ENCODE data around the gene DLGAP4. TPM values are rescaled to one million over a fixed set of nuclear protein-coding genes. Genes with fewer than 3 reads are reported as not detected.
A peak's percentile ranks its signal among the peaks of the same experiment; 100 is the strongest.
"Not testable (repeated sequence)": the region's sequence is repeated elsewhere in the genome, so short reads cannot be mapped to it uniquely, and the experiment has no call there.

DLGAP4 gene
- total RNA-seq, 5 donors from 2014 or later (not counting 1 experiment from before 2014, with no cell fraction given) = 36.4 to 54.4 (median 43.9) TPM

DNA sequence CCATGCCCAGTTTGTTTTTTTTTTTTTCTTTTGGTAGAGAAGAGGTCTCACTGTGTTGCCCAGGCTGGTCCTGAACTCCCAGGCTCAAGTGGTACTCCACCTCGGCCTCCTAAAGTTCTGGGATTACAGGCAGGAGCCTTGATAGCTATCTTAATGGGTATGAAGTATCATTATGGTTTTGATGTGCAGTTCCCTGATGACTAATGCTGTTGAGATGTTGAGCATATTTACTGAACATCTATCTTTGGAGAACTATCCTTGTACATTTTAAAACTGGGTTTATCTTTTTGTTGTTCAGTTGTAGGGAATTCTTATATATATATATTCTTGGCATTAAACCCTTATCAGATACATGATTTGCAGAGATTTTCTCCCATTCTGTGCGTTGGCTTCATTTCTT is 213.8 kb downstream of the DLGAP4 start:
- ATAC-seq (replicated peaks in 1 of 4) = no peak
- H3K4me1 Mint-ChIP-seq = no peaks in the 10 kb centered on the region
- ChIA-PET POLR2A (interaction anchor here in 1 of 2 donors (0.6 kb wide), 1 partner anchor 26 kb away, joined by 3 read pairs; no protein-coding TSS in a partner anchor), CTCF (no interaction called here)
- no peak for DNase-seq
- H3K27ac ChIP-seq (ENCODE audit: low read length) = no peak overlapping the region
- H3K4me3 ChIP-seq (ENCODE audit: control insufficient read depth in 1 of 2, extremely low read depth in 1 of 2, low read length in 1 of 2) = no peak overlapping the region
- no CpG with 5 or more reads among the region's 2 CpGs for WGBS (ENCODE audit: insufficient coverage)
- H3K36me3 ChIP-seq (ENCODE audit: control insufficient read depth in 2 of 2, extremely low read depth in 1 of 2, insufficient read depth in 1 of 2, low read length in 1 of 2) = peaks cover 15 to 26% of the 10 kb centered on the region in 2 donors
- no peaks in the 10 kb centered on the region for H3K9me3 ChIP-seq
- no peaks in the 10 kb centered on the region for H3K27me3 Mint-ChIP-seq
- no peaks in the 10 kb centered on the region for H3K4me1 ChIP-seq (ENCODE audit: control insufficient read depth in 1 of 2, extremely low read depth in 1 of 2, insufficient read depth in 2 of 2, low read length in 2 of 2)
- no peak overlapping the region for H3K4me3 Mint-ChIP-seq
- H3K36me3 Mint-ChIP-seq = peaks cover 27% of the 10 kb centered on the region
- no peaks in the 10 kb centered on the region for H3K9me3 Mint-ChIP-seq
- H3K27me3 ChIP-seq (replicated peaks in 1 of 2; ENCODE audit: control insufficient read depth in 2 of 2, extremely low read depth in 1 of 2, insufficient read depth in 2 of 2, low read length in 1 of 2) = no peaks in the 10 kb centered on the region
- peak overlapping the region in 1 of 2 donors; percentile 24 for H3K27ac Mint-ChIP-seq

DNA sequence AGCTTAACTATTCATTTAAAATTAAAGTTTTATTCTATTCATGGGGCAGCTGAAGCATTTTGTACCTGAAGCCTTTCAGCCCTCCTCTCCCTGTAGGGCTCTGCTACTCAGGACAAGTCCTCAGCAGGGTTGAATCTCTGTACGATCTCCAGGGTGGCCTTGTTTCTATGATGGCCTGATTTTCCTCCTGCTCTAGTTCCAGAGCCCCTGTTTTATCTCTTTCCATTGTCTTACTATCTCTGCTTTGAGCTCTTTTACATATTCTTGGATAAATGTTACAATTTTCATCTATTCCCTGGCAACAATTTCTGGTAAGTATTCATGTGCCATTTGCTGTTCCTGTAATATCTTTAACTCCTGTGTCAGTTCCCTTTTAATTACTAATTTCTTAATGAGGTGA is 215.4 kb downstream of the DLGAP4 start:
- H3K27ac ChIP-seq (ENCODE audit: low read length) = no peak overlapping the region
- no peak for DNase-seq
- 100% methylated on average over 1 of the region's 1 CpG for WGBS (ENCODE audit: insufficient coverage)
- ChIA-PET CTCF (no interaction called here), POLR2A (no interaction called here)
- no peaks in the 10 kb centered on the region for H3K4me1 ChIP-seq (ENCODE audit: control insufficient read depth in 1 of 2, extremely low read depth in 1 of 2, insufficient read depth in 2 of 2, low read length in 2 of 2)
- ATAC-seq (replicated peaks in 1 of 4) = no peak
- no peak overlapping the region for H3K4me3 ChIP-seq (ENCODE audit: control insufficient read depth in 1 of 2, extremely low read depth in 1 of 2, low read length in 1 of 2)
- H3K36me3 ChIP-seq (ENCODE audit: control insufficient read depth in 2 of 2, extremely low read depth in 1 of 2, insufficient read depth in 1 of 2, low read length in 1 of 2) = peaks cover 25 to 36% of the 10 kb centered on the region in 2 donors
- Mint-ChIP-seq H3K27ac (no peak overlapping the region), H3K4me3 (no peak overlapping the region), H3K4me1 (no peaks in the 10 kb centered on the region), H3K9me3 (no peaks in the 10 kb centered on the region), H3K36me3 (peaks cover 29% of the 10 kb centered on the region), H3K27me3 (no peaks in the 10 kb centered on the region)
- H3K9me3 ChIP-seq = no peaks in the 10 kb centered on the region
- no peaks in the 10 kb centered on the region for H3K27me3 ChIP-seq (replicated peaks in 1 of 2; ENCODE audit: control insufficient read depth in 2 of 2, extremely low read depth in 1 of 2, insufficient read depth in 2 of 2, low read length in 1 of 2)

DNA sequence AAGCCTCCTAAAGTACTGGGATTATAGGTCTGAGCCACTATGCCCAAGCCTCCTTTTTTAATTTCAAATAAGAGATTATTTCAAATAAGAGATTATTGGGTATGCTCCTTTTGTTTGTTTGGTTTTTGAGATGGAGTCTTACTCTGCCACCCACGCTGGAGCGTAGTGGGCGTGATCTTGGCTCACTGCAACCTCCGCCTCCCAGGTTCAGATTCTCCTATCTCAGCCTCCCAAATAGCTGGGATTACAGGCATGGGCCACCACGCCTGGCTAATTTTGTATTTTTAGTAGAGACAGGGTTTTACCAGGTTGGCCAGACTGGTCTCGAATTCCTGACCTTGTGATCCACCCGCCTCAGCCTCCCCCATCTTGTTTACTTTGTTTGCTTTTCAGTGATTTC is 216.3 kb downstream of the DLGAP4 start:
- DNase-seq; H3K9me3 Mint-ChIP-seq; H3K4me1 ChIP-seq (ENCODE audit: control insufficient read depth in 1 of 2, extremely low read depth in 1 of 2, insufficient read depth in 2 of 2, low read length in 2 of 2); H3K4me1 Mint-ChIP-seq; H3K9me3 ChIP-seq; H3K27ac ChIP-seq (ENCODE audit: low read length); H3K27me3 ChIP-seq (replicated peaks in 1 of 2; ENCODE audit: control insufficient read depth in 2 of 2, extremely low read depth in 1 of 2, insufficient read depth in 2 of 2, low read length in 1 of 2); CTCF ChIA-PET; POLR2A ChIA-PET; H3K4me3 ChIP-seq (ENCODE audit: control insufficient read depth in 1 of 2, extremely low read depth in 1 of 2, low read length in 1 of 2); H3K27ac Mint-ChIP-seq; ATAC-seq (replicated peaks in 1 of 4); H3K27me3 Mint-ChIP-seq; H3K4me3 Mint-ChIP-seq: not testable (repeated sequence)
- H3K36me3 ChIP-seq (ENCODE audit: control insufficient read depth in 2 of 2, extremely low read depth in 1 of 2, insufficient read depth in 1 of 2, low read length in 1 of 2) = peaks cover 28 to 45% of the 10 kb centered on the region in 2 donors
- peaks cover 36% of the 10 kb centered on the region for H3K36me3 Mint-ChIP-seq
- WGBS (ENCODE audit: insufficient coverage) = no CpG with 5 or more reads among the region's 7 CpGs

DNA sequence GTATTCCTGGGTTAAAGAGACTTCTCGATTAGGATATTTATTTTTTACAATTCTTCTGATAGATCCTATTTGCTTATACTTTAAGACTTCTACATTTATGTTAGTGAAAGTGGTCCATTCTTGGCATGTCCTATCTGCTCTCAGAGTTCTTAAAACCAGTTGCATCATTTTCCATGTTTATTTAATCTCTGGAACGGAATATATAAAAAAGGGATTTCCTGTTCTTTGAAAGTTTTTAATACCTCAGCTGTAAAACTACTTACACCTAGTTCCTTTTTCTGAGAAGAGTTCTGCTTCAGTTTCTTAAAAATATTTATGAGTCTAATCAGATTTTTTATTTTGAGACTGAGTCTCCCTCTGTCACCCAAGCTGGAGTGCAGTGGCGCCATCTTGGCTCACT is 217.2 kb downstream of the DLGAP4 start:
- ChIA-PET CTCF (no interaction called here), POLR2A (no interaction called here)
- WGBS (ENCODE audit: insufficient coverage) = 80% methylated on average over 1 of the region's 3 CpGs
- no peak overlapping the region for H3K4me3 ChIP-seq (ENCODE audit: control insufficient read depth in 1 of 2, extremely low read depth in 1 of 2, low read length in 1 of 2)
- ATAC-seq (replicated peaks in 1 of 4) (no peak), DNase-seq (no peak)
- Mint-ChIP-seq H3K27me3 (no peaks in the 10 kb centered on the region), H3K4me3 (no peak overlapping the region), H3K4me1 (no peaks in the 10 kb centered on the region), H3K36me3 (peaks cover 40% of the 10 kb centered on the region), H3K27ac (no peak overlapping the region), H3K9me3 (no peaks in the 10 kb centered on the region)
- peaks cover 31 to 46% of the 10 kb centered on the region in 2 donors for H3K36me3 ChIP-seq (ENCODE audit: control insufficient read depth in 2 of 2, extremely low read depth in 1 of 2, insufficient read depth in 1 of 2, low read length in 1 of 2)
- no peaks in the 10 kb centered on the region for H3K4me1 ChIP-seq (ENCODE audit: control insufficient read depth in 1 of 2, extremely low read depth in 1 of 2, insufficient read depth in 2 of 2, low read length in 2 of 2)
- H3K9me3 ChIP-seq = no peaks in the 10 kb centered on the region
- no peak overlapping the region for H3K27ac ChIP-seq (ENCODE audit: low read length)
- no peaks in the 10 kb centered on the region for H3K27me3 ChIP-seq (replicated peaks in 1 of 2; ENCODE audit: control insufficient read depth in 2 of 2, extremely low read depth in 1 of 2, insufficient read depth in 2 of 2, low read length in 1 of 2)

DNA sequence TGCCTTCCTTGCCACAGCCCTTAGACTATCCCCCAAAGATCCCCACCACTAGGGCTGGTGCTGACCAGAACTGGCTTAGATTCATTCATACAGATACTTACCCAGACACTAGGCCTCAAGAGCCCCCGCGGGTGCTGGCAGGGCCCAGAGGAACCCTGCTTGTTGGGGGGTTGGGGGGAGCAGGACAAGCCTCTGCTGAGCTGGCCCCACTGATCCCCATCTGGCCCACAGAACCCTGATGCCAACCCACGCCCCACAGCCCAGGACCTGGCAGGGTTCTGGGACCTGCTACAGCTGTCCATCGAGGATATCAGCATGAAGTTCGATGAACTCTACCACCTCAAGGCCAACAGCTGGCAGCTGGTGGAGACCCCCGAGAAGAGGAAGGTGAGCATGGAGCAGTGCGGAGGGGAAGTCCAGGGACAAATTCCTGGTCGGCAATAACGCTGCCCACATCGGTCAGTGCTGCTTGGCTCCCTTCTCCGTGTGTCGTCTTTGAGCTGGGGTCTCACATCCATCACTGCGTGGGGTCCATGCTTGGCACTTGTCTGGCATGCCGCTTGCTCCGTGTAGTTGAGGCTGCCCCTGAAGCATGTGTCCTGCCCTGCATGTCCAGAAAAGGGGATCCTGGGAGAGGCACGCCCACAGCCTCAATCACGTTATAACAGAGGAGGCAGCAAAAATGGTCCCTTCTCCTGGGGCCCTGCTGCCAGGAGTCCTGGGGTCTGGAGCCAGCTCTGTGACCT is 219.7 kb downstream of the DLGAP4 start:
- H3K4me1 ChIP-seq (ENCODE audit: control insufficient read depth in 1 of 2, extremely low read depth in 1 of 2, insufficient read depth in 2 of 2, low read length in 2 of 2) = no peaks in the 10 kb centered on the region
- H3K27ac ChIP-seq (ENCODE audit: low read length) = no peak overlapping the region
- H3K4me1 Mint-ChIP-seq = no peaks in the 10 kb centered on the region
- H3K4me3 ChIP-seq (ENCODE audit: control insufficient read depth in 1 of 2, extremely low read depth in 1 of 2, low read length in 1 of 2) = no peak overlapping the region
- H3K36me3 Mint-ChIP-seq = peaks cover 34% of the 10 kb centered on the region
- no peaks in the 10 kb centered on the region for H3K9me3 ChIP-seq
- no peak overlapping the region for H3K27ac Mint-ChIP-seq
- no peak for DNase-seq
- peaks cover 31 to 46% of the 10 kb centered on the region in 2 donors for H3K36me3 ChIP-seq (ENCODE audit: control insufficient read depth in 2 of 2, extremely low read depth in 1 of 2, insufficient read depth in 1 of 2, low read length in 1 of 2)
- H3K27me3 Mint-ChIP-seq = no peaks in the 10 kb centered on the region
- CTCF ChIA-PET = no interaction called here
- H3K4me3 Mint-ChIP-seq = no peak overlapping the region
- H3K9me3 Mint-ChIP-seq = no peaks in the 10 kb centered on the region
- no peaks in the 10 kb centered on the region for H3K27me3 ChIP-seq (replicated peaks in 1 of 2; ENCODE audit: control insufficient read depth in 2 of 2, extremely low read depth in 1 of 2, insufficient read depth in 2 of 2, low read length in 1 of 2)
- WGBS (ENCODE audit: insufficient coverage) = 97% methylated on average over 12 of the region's 17 CpGs
- no peak for ATAC-seq (replicated peaks in 1 of 4)
- POLR2A ChIA-PET = no interaction called here

DNA sequence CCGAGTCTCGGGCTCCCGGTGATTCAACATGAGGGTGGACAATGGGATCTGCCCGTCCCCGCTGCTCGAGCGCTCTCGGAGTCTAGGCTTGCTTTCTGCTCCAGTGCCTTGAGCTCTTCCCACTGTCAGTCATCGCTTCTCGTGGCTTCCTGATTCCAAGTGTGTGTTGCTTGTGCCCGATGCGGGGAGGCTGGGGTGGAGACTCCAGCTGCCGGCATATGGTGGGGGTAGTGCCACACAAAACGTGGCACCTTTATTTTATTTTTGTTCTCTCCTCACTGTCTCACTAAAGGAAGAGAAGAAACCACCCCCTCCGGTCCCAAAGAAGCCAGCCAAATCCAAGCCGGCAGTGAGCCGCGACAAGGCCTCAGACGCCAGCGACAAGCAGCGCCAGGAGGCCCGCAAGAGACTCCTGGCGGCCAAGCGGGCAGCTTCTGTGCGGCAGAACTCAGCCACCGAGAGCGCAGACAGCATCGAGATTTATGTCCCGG is 220.4 kb downstream of the DLGAP4 start:
- no peaks in the 10 kb centered on the region for H3K4me1 ChIP-seq (ENCODE audit: control insufficient read depth in 1 of 2, extremely low read depth in 1 of 2, insufficient read depth in 2 of 2, low read length in 2 of 2)
- no peak overlapping the region for H3K27ac ChIP-seq (ENCODE audit: low read length)
- H3K27me3 ChIP-seq (replicated peaks in 1 of 2; ENCODE audit: control insufficient read depth in 2 of 2, extremely low read depth in 1 of 2, insufficient read depth in 2 of 2, low read length in 1 of 2) = no peaks in the 10 kb centered on the region
- Mint-ChIP-seq H3K4me1 (no peaks in the 10 kb centered on the region), H3K36me3 (peaks cover 33% of the 10 kb centered on the region), H3K9me3 (no peaks in the 10 kb centered on the region), H3K4me3 (no peak overlapping the region), H3K27me3 (no peaks in the 10 kb centered on the region), H3K27ac (no peak overlapping the region)
- no peaks in the 10 kb centered on the region for H3K9me3 ChIP-seq
- 98% methylated on average over 24 of the region's 29 CpGs for WGBS (ENCODE audit: insufficient coverage)
- peaks cover 29 to 46% of the 10 kb centered on the region in 2 donors for H3K36me3 ChIP-seq (ENCODE audit: control insufficient read depth in 2 of 2, extremely low read depth in 1 of 2, insufficient read depth in 1 of 2, low read length in 1 of 2)
- CTCF ChIA-PET = interaction anchor here in 1 of 2 donors (0.6 kb wide), 1 partner anchor 13 kb away, joined by 3 read pairs; no protein-coding TSS in a partner anchor
- DNase-seq = no peak
- no peak overlapping the region for H3K4me3 ChIP-seq (ENCODE audit: control insufficient read depth in 1 of 2, extremely low read depth in 1 of 2, low read length in 1 of 2)
- no peak for ATAC-seq (replicated peaks in 1 of 4)
- POLR2A ChIA-PET = interaction anchor here (0.5 to 0.6 kb wide), 2 partner anchors 43 to 74 kb away, joined by 3 read pairs; no protein-coding TSS in a partner anchor
